Liver (tissue), 3 donors: Measurements from ENCODE around the gene EXPH5.

Experiments
- JUND ChIP-seq, 2 donors: IDR thresholded peaks; 2 replicates each; pipeline ENCODE4 v1.6.1; 2016; ENCODE audit warnings: antibody characterized with exemption in 2 of 2
- TF ChIP-seq, protein P1 (sequence below): fragments of 150-350 bp; IDR thresholded peaks from 2 replicates; pipeline ENCODE4 v1.5.1; 2017; ENCODE audit warnings: improper control_type of control experiment, low read depth, low read length; ENCODE audit not compliant: missing input control
- TF ChIP-seq, protein P2 (sequence below): IDR thresholded peaks from 2 replicates; pipeline ENCODE4 v1.6.1; 2016; ENCODE audit warnings: antibody characterized with exemption
- donor health status: healthy.
- donor health status: healthy.

DNA sequence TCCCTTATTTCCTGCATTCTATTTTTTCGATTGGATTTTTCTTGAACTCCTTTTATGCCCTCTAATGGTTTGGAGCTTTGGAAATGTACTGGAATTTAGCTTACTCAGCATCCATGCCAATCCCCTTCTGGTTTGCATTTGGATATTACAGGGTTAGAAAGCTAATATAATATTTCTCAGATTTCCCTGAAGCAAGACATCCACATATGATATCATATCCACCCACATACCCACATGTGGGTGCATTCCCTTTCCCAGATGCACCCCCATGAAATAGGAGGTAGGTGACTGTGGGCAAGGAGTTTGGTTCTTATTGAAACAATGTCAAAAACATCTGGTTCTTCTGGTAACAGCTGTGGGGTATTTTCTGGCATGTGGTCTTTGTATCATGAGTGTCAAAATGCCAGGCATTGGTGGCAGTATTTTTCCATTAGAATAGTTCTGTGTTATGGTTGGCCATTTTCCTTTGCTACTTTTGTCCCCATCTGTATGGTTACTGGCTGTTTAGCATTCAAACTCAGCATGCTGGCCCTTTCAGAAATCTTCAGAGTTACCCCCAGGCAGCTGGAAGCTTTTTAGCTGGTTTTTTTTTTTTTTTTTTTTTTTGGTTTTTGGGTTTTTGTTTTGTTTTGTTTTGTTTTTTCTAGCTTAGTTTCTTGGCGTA, 38.6 kb upstream of the EXPH5 start:
- TF ChIP-seq, protein P1, sequence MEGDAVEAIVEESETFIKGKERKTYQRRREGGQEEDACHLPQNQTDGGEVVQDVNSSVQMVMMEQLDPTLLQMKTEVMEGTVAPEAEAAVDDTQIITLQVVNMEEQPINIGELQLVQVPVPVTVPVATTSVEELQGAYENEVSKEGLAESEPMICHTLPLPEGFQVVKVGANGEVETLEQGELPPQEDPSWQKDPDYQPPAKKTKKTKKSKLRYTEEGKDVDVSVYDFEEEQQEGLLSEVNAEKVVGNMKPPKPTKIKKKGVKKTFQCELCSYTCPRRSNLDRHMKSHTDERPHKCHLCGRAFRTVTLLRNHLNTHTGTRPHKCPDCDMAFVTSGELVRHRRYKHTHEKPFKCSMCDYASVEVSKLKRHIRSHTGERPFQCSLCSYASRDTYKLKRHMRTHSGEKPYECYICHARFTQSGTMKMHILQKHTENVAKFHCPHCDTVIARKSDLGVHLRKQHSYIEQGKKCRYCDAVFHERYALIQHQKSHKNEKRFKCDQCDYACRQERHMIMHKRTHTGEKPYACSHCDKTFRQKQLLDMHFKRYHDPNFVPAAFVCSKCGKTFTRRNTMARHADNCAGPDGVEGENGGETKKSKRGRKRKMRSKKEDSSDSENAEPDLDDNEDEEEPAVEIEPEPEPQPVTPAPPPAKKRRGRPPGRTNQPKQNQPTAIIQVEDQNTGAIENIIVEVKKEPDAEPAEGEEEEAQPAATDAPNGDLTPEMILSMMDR, result no peak
- TF ChIP-seq, protein P2, sequence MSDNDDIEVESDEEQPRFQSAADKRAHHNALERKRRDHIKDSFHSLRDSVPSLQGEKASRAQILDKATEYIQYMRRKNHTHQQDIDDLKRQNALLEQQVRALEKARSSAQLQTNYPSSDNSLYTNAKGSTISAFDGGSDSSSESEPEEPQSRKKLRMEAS, result no peak
- TF ChIP-seq JUND (IDR thresholded peaks at IDR 0.05), result no peak
